ENCODE measurements around the gene NALCN.

The NALCN gene

DNA sequence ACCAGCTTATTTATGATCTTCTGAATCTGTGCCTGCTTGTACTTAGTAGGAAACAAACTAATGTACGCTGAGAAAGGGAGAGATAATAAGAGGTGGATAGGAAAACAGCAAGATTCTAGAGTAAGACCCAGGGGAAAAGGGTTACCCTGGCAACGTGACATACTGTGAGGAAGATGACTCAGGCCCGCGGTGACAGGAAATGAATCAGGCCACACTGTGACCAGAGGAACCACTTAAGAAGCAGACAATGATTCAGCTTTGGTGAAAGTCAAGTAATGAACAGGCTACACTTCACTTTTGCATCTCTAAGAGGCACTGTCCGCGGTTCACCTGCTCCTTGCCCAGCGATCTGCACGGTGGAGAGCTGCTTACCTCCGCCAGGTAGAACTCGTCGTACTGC, 158.2 kb downstream of the NALCN start:
- peak; percentile 50 for DNase-seq
- Mint-ChIP-seq H3K27ac (peak overlapping the region; percentile 58), H3K27me3 (peaks cover 12% of the 10 kb centered on the region)

GRCh38 chr13:101248739-101249514, 167.4 kb downstream of the NALCN start:
- no peaks in the 10 kb centered on the region for H3K36me3 Mint-ChIP-seq (ENCODE audit: low read depth)
- no peak for DNase-seq
- no peak overlapping the region for H3K4me3 Mint-ChIP-seq
- H3K4me1 Mint-ChIP-seq (ENCODE audit: low read depth): peaks cover 18% of the 10 kb centered on the region
- no peak overlapping the region for H3K27ac Mint-ChIP-seq
- peaks cover 8% of the 10 kb centered on the region for H3K9me3 Mint-ChIP-seq
- H3K27me3 Mint-ChIP-seq: peaks cover 3% of the 10 kb centered on the region

More for the DNA sequence above, 158.2 kb downstream of the NALCN start:
- H3K36me3 Mint-ChIP-seq (ENCODE audit: low read depth): no peaks in the 10 kb centered on the region
- no peak overlapping the region for H3K4me3 Mint-ChIP-seq
- H3K9me3 Mint-ChIP-seq: peaks cover 2% of the 10 kb centered on the region
- peaks cover 8% of the 10 kb centered on the region for H3K4me1 Mint-ChIP-seq (ENCODE audit: low read depth)

- DNase-seq: no peak
Measured at GRCh38 chr13:101242720-101243119, 173.6 kb downstream of the NALCN start.

DNA sequence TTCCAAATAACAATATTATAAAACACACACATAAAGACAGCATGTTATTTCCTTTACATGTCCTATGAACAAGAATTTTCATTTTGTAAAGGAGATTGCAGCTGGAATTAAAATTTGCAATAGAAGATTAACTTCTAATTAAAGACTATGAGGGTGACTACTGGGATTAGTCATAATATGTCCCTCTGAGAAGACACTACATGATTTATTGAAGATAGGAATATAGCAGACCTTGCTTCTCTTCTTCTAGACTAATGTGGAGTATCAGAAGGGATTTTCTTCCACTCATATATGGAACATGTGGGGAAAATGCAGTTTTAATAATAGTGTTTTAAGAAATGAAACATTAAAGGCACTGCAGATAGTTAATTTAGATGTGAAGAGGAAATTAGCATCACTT, 177.8 kb downstream of the NALCN start:
- peaks cover 3% of the 10 kb centered on the region for H3K27me3 Mint-ChIP-seq
- no peaks in the 10 kb centered on the region for H3K4me1 Mint-ChIP-seq (ENCODE audit: low read depth)
- H3K27ac Mint-ChIP-seq: no peak overlapping the region
- no peaks in the 10 kb centered on the region for H3K36me3 Mint-ChIP-seq (ENCODE audit: low read depth)
- H3K4me3 Mint-ChIP-seq: no peak overlapping the region
- no peaks in the 10 kb centered on the region for H3K9me3 Mint-ChIP-seq
- DNase-seq: no peak

More at GRCh38 chr13:101242720-101243119, 173.6 kb downstream of the NALCN start:
- Mint-ChIP-seq H3K36me3 (ENCODE audit: low read depth) (no peaks in the 10 kb centered on the region), H3K4me3 (no peak overlapping the region), H3K27me3 (peaks cover under 1% of the 10 kb centered on the region), H3K9me3 (no peaks in the 10 kb centered on the region), H3K27ac (no peak overlapping the region), H3K4me1 (ENCODE audit: low read depth) (peaks cover 18% of the 10 kb centered on the region)

- H3K27ac Mint-ChIP-seq: no peak overlapping the region
- no peak overlapping the region for H3K4me3 Mint-ChIP-seq
- no peaks in the 10 kb centered on the region for H3K36me3 Mint-ChIP-seq (ENCODE audit: low read depth)
- peaks cover 5% of the 10 kb centered on the region for H3K27me3 Mint-ChIP-seq
- H3K9me3 Mint-ChIP-seq: peaks cover 2% of the 10 kb centered on the region
- DNase-seq: no peak
- H3K4me1 Mint-ChIP-seq (ENCODE audit: low read depth): no peaks in the 10 kb centered on the region
Measured at GRCh38 chr13:101231751-101232428, 184.4 kb downstream of the NALCN start.

- no peak overlapping the region for H3K27ac Mint-ChIP-seq
- no peak for DNase-seq
- peaks cover 2% of the 10 kb centered on the region for H3K9me3 Mint-ChIP-seq
- H3K27me3 Mint-ChIP-seq: peaks cover 5% of the 10 kb centered on the region
- H3K4me3 Mint-ChIP-seq: no peak overlapping the region
- H3K4me1 Mint-ChIP-seq (ENCODE audit: low read depth): no peaks in the 10 kb centered on the region
- H3K36me3 Mint-ChIP-seq (ENCODE audit: low read depth): no peaks in the 10 kb centered on the region
Measured at GRCh38 chr13:101230271-101230890, 185.9 kb downstream of the NALCN start.

- no peaks in the 10 kb centered on the region for H3K27me3 Mint-ChIP-seq
- H3K4me3 Mint-ChIP-seq: no peak overlapping the region
- no peak overlapping the region for H3K27ac Mint-ChIP-seq
- no peaks in the 10 kb centered on the region for H3K9me3 Mint-ChIP-seq
- H3K36me3 Mint-ChIP-seq (ENCODE audit: low read depth): no peaks in the 10 kb centered on the region
- DNase-seq: no peak
- H3K4me1 Mint-ChIP-seq (ENCODE audit: low read depth): no peaks in the 10 kb centered on the region
Measured at GRCh38 chr13:101219609-101220265, 196.6 kb downstream of the NALCN start.

DNA sequence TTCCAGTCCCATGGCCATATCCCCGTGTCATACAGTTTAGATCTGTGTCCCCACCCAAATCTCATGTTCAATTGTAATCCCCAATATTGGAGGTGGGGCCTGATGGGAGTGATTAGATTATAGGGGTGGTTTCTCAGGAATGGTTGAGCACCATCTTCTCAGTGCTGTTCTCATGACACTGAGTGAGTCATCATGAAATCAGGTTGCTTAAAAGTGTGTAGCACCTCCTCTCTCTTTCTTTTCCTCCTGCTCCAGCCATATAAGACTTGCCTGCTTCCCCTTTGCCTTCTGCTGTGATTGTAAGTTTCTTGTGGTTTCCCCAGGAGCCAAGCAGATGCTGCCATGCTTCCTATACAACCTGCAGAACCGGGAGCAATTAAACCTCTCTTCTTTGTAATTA, 197.8 kb downstream of the NALCN start:
- no peaks in the 10 kb centered on the region for H3K4me1 Mint-ChIP-seq (ENCODE audit: low read depth)
- DNase-seq: no peak
- H3K36me3 Mint-ChIP-seq (ENCODE audit: low read depth): no peaks in the 10 kb centered on the region
- no peaks in the 10 kb centered on the region for H3K9me3 Mint-ChIP-seq
- no peaks in the 10 kb centered on the region for H3K27me3 Mint-ChIP-seq
- no peak overlapping the region for H3K27ac Mint-ChIP-seq
- H3K4me3 Mint-ChIP-seq: no peak overlapping the region

DNA sequence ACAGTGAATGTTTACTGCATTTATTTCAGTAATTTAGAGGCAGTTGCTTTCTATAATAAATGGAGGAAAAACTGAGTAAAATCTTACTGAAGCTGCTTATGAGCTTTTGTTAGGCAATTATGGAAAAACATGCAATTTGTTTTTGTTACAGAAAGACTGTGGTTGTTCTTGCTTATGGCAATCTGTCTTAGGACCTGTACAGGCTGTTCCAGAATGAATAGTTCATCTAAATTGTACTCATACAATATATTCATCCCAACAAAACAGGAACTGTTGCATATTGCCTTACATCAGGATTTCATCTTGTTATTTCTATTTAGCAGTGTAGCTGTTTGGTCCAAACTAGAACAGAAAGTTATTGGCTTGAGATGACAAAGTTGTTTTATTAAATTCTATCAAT, 199.2 kb downstream of the NALCN start:
- no peaks in the 10 kb centered on the region for H3K27me3 Mint-ChIP-seq
- no peaks in the 10 kb centered on the region for H3K4me1 Mint-ChIP-seq (ENCODE audit: low read depth)
- no peak for DNase-seq
- no peak overlapping the region for H3K27ac Mint-ChIP-seq
- H3K36me3 Mint-ChIP-seq (ENCODE audit: low read depth): no peaks in the 10 kb centered on the region
- H3K9me3 Mint-ChIP-seq: peaks cover 5% of the 10 kb centered on the region
- H3K4me3 Mint-ChIP-seq: no peak overlapping the region

DNA sequence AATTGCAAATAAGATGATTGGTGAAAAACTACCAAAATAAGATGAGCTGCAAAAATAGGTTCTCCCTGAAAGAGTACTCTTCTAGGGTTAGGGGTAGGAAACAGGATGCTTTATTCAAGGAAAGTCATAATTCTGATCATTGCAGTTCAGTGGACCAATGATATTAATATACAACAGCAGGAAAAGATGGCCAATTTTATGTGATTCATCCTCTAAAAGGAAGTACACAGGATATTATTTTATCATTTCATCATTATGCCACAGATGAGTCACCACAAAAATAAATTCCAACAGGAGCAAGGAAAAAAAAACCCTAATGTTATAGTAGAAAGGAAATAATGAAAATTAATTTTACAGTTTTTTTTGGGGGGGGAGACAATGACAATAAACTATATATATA, 205.0 kb downstream of the NALCN start:
- no peak for DNase-seq
- no peaks in the 10 kb centered on the region for H3K4me1 Mint-ChIP-seq (ENCODE audit: low read depth)
- H3K27ac Mint-ChIP-seq: no peak overlapping the region
- no peak overlapping the region for H3K4me3 Mint-ChIP-seq
- H3K36me3 Mint-ChIP-seq (ENCODE audit: low read depth): no peaks in the 10 kb centered on the region
- peaks cover 3% of the 10 kb centered on the region for H3K27me3 Mint-ChIP-seq
- peaks cover 5% of the 10 kb centered on the region for H3K9me3 Mint-ChIP-seq

- no peak overlapping the region for H3K27ac Mint-ChIP-seq
- DNase-seq: no peak
- no peak overlapping the region for H3K4me3 Mint-ChIP-seq
- H3K27me3 Mint-ChIP-seq: peaks cover 3% of the 10 kb centered on the region
- no peaks in the 10 kb centered on the region for H3K36me3 Mint-ChIP-seq (ENCODE audit: low read depth)
- H3K9me3 Mint-ChIP-seq: peaks cover 5% of the 10 kb centered on the region
- H3K4me1 Mint-ChIP-seq (ENCODE audit: low read depth): no peaks in the 10 kb centered on the region
Measured at GRCh38 chr13:101210774-101211173, 205.5 kb downstream of the NALCN start.

GRCh38 chr13:101209206-101209893, 207.0 kb downstream of the NALCN start:
- Mint-ChIP-seq H3K9me3 (peaks cover 5% of the 10 kb centered on the region), H3K4me3 (no peak overlapping the region), H3K27ac (no peak overlapping the region), H3K4me1 (ENCODE audit: low read depth) (no peaks in the 10 kb centered on the region), H3K36me3 (ENCODE audit: low read depth) (no peaks in the 10 kb centered on the region), H3K27me3 (peaks cover 3% of the 10 kb centered on the region)
- DNase-seq: no peak

- Mint-ChIP-seq H3K27me3 (peaks cover 3% of the 10 kb centered on the region), H3K4me3 (no peak overlapping the region), H3K4me1 (ENCODE audit: low read depth) (no peaks in the 10 kb centered on the region), H3K9me3 (no peaks in the 10 kb centered on the region), H3K36me3 (ENCODE audit: low read depth) (no peaks in the 10 kb centered on the region), H3K27ac (no peak overlapping the region)
- DNase-seq: no peak
Measured at GRCh38 chr13:101205408-101205807, 210.9 kb downstream of the NALCN start.
